IPS DF 6.9 (cell line): Measurements from ENCODE around the gene VPS37D.

ENCODE experiments used
- DNase-seq: peaks from one replicate; pipeline ENCODE4 v3.0.0-alpha.2; 2013; ENCODE audit warnings: low read depth, low spot score
- H3K27ac ChIP-seq: one replicate; pipeline ENCODE4 v1.5.1; 2013; ENCODE audit warnings: low read length, control low read depth
- H3K27me3 ChIP-seq: 2 replicates; pipeline ENCODE4 v1.6.1; 2013; ENCODE audit warnings: mild to moderate bottlenecking, low read length; ENCODE audit not compliant: control insufficient read depth, insufficient read depth
- H3K36me3 ChIP-seq: 2 replicates; pipeline ENCODE4 v1.6.1; 2013; ENCODE audit warnings: low read length; ENCODE audit not compliant: control insufficient read depth, insufficient read depth
- H3K4me1 ChIP-seq: 2 replicates; pipeline ENCODE4 v1.6.1; 2013; ENCODE audit warnings: low read length; ENCODE audit not compliant: control insufficient read depth, insufficient read depth
- H3K4me3 ChIP-seq: 2 replicates; pipeline ENCODE4 v1.5.1; 2013; ENCODE audit warnings: mild to moderate bottlenecking, low read length
- H3K9me3 ChIP-seq: 2 replicates; pipeline ENCODE4 v1.6.1; 2013; ENCODE audit warnings: low read length, inconsistent platforms; ENCODE audit not compliant: control insufficient read depth, insufficient read depth
- WGBS: extraction: QIAGEN DNeasy Blood & Tissue Kit; methylation state at CpG from one replicate; pipeline ENCODE4 v1.1.7; 2013; ENCODE audit warnings: mixed read lengths, missing lambda C conversion rate; ENCODE audit not compliant: insufficient read length, insufficient coverage; 5-methylcytosine and 5-hydroxymethylcytosine counted together

Gene VPS37D

GRCh38 chr7:73680501-73680900 is 12.9 kb downstream of the VPS37D start:
- Histone ChIP-seq H3K4me3 (no peak overlapping the region), H3K27ac (no peak overlapping the region)
- no CpG with 5 or more reads among the region's 7 CpGs for WGBS

GRCh38 chr7:73681031-73681430 is 13.4 kb downstream of the VPS37D start:
- DNase-seq = no peak
- Histone ChIP-seq H3K4me3 (no peak overlapping the region), H3K9me3 (no peaks in the 10 kb centered on the region), H3K27me3 (no peaks in the 10 kb centered on the region), H3K27ac (no peak overlapping the region), H3K36me3 (peaks cover 3% of the 10 kb centered on the region; the same call in 1 of the 2 replicates), H3K4me1 (no peaks in the 10 kb centered on the region)
- WGBS = no CpG with 5 or more reads among the region's 8 CpGs

More at GRCh38 chr7:73680501-73680900, 12.9 kb downstream of the VPS37D start:
- Histone ChIP-seq H3K27me3 (no peaks in the 10 kb centered on the region), H3K4me1 (no peaks in the 10 kb centered on the region), H3K36me3 (peaks cover 3% of the 10 kb centered on the region; the same call in 1 of the 2 replicates), H3K9me3 (no peaks in the 10 kb centered on the region)
- DNase-seq = no peak

- WGBS = no CpG with 5 or more reads among the region's 33 CpGs
- H3K27me3 ChIP-seq = no peaks in the 10 kb centered on the region
- peaks cover 7% of the 10 kb centered on the region; the same call in 1 of the 2 replicates for H3K36me3 ChIP-seq
- no peak for DNase-seq
- peak overlapping the region; percentile 85 for H3K4me3 ChIP-seq
- no peaks in the 10 kb centered on the region for H3K9me3 ChIP-seq
- H3K4me1 ChIP-seq = no peaks in the 10 kb centered on the region
- no peak overlapping the region for H3K27ac ChIP-seq
These were observed 15.1 kb downstream of the VPS37D start for GRCh38 chr7:73682745-73683055.

- H3K36me3 ChIP-seq = peaks cover 3% of the 10 kb centered on the region; the same call in 1 of the 2 replicates
- no peak within 1 kb of the TSS for H3K27ac ChIP-seq
- DNase-seq = peak; percentile 82
- peak within 1 kb of the TSS; percentile 86 for H3K4me3 ChIP-seq
- H3K27me3 ChIP-seq = no peaks in the 10 kb centered on the region
- no peaks in the 10 kb centered on the region for H3K4me1 ChIP-seq
- H3K9me3 ChIP-seq = no peaks in the 10 kb centered on the region
- no CpG with 5 or more reads among the region's 68 CpGs for WGBS
These were observed 15.6 kb downstream of the VPS37D start, which contains the start of the genes BUD23 and DNAJC30 for GRCh38 chr7:73683056-73683787. TSS of gene BUD23 (plus strand) at chr7:73683597. CDS start at chr7:73683626, 29 bp downstream. TSS of gene DNAJC30 (minus strand) at chr7:73683453. CDS start at chr7:73683423, 30 bp downstream.

- peaks cover 3% of the 10 kb centered on the region; the same call in 1 of the 2 replicates for H3K36me3 ChIP-seq
- no peaks in the 10 kb centered on the region for H3K4me1 ChIP-seq
- no peaks in the 10 kb centered on the region for H3K27me3 ChIP-seq
- no peak overlapping the region for H3K27ac ChIP-seq
- H3K9me3 ChIP-seq = no peaks in the 10 kb centered on the region
- WGBS = no CpG with 5 or more reads among the region's 58 CpGs
- no peak for DNase-seq
- H3K4me3 ChIP-seq = peak overlapping the region; percentile 86
These were observed 16.4 kb downstream of the VPS37D start for GRCh38 chr7:73683788-73684693.

- no CpG with 5 or more reads among the region's 18 CpGs for WGBS
- no peaks in the 10 kb centered on the region for H3K27me3 ChIP-seq
- H3K9me3 ChIP-seq = no peaks in the 10 kb centered on the region
- no peak overlapping the region for H3K27ac ChIP-seq
- peaks cover 6% of the 10 kb centered on the region; the same call in 1 of the 2 replicates for H3K36me3 ChIP-seq
- no peak for DNase-seq
- no peaks in the 10 kb centered on the region for H3K4me1 ChIP-seq
- H3K4me3 ChIP-seq = no peak overlapping the region
These were observed 17.7 kb downstream of the VPS37D start for GRCh38 chr7:73685311-73685710.

- Histone ChIP-seq H3K36me3 (peaks cover 20% of the 10 kb centered on the region), H3K4me1 (no peaks in the 10 kb centered on the region), H3K27me3 (no peaks in the 10 kb centered on the region), H3K27ac (no peak overlapping the region), H3K9me3 (no peaks in the 10 kb centered on the region), H3K4me3 (no peak overlapping the region)
- WGBS = no CpG with 5 or more reads among the region's 8 CpGs
- DNase-seq = no peak
These were observed 20.7 kb downstream of the VPS37D start for GRCh38 chr7:73688288-73688687.

- Histone ChIP-seq H3K36me3 (peaks cover 37% of the 10 kb centered on the region), H3K27me3 (no peaks in the 10 kb centered on the region), H3K9me3 (no peaks in the 10 kb centered on the region), H3K4me3 (no peak overlapping the region), H3K27ac (no peak overlapping the region), H3K4me1 (no peaks in the 10 kb centered on the region)
- DNase-seq = no peak
- no CpG with 5 or more reads among the region's 7 CpGs for WGBS
These were observed 23.0 kb downstream of the VPS37D start for GRCh38 chr7:73690646-73691045.

- no peaks in the 10 kb centered on the region for H3K4me1 ChIP-seq
- no CpG with 5 or more reads among the region's 4 CpGs for WGBS
- peaks cover 45% of the 10 kb centered on the region for H3K36me3 ChIP-seq
- H3K9me3 ChIP-seq = no peaks in the 10 kb centered on the region
- no peak overlapping the region for H3K27ac ChIP-seq
- no peak for DNase-seq
- H3K27me3 ChIP-seq = no peaks in the 10 kb centered on the region
- H3K4me3 ChIP-seq = no peak overlapping the region
These were observed 28.7 kb downstream of the VPS37D start for GRCh38 chr7:73696372-73696771.

- no peak for DNase-seq
- Histone ChIP-seq H3K27me3 (no peaks in the 10 kb centered on the region), H3K36me3 (peaks cover 30% of the 10 kb centered on the region), H3K4me1 (peaks cover 3% of the 10 kb centered on the region; the same call in 1 of the 2 replicates), H3K9me3 (no peaks in the 10 kb centered on the region), H3K4me3 (no peak overlapping the region), H3K27ac (no peak overlapping the region)
- WGBS = no CpG with 5 or more reads among the region's 7 CpGs
These were observed 30.8 kb downstream of the VPS37D start for GRCh38 chr7:73698410-73698809.
